GM12892 (cell line): Measurements from ENCODE around the gene TXNL4B.

Experiments used
- DNase-seq: peaks from one replicate; pipeline ENCODE4 v3.0.0; 2011; ENCODE audit not compliant: insufficient read length
- FAIRE-seq: peaks from 2 replicates; lab custom pipeline; 2011; peaks lifted over from hg19 to GRCh38; lab: Jason Lieb, UNC
- POLR2A ChIP-seq: IDR thresholded peaks from 2 replicates; pipeline ENCODE4 v1.6.1; 2011; ENCODE audit warnings: low read depth, low read length, control low read depth
- POLR2AphosphoS5 ChIP-seq: IDR thresholded peaks from 2 replicates; pipeline ENCODE4 v1.6.1; 2011; ENCODE audit warnings: low read depth, low read length, control low read depth
- TAF1 ChIP-seq: IDR thresholded peaks from 2 replicates; pipeline ENCODE4 v1.6.1; 2011; ENCODE audit warnings: low read depth, mild to moderate bottlenecking, control low read depth, low read length, borderline replicate concordance

Gene TXNL4B

GRCh38 chr16:72110662-72111615 lies 17.5 kb upstream of the TXNL4B start:
- TF ChIP-seq POLR2A: no peak
- no peak for TF ChIP-seq POLR2AphosphoS5
- DNase-seq (no peak), FAIRE-seq (no peak)

- TF ChIP-seq TAF1: no peak
- no peak for TF ChIP-seq POLR2AphosphoS5
- no peak for TF ChIP-seq POLR2A
- FAIRE-seq (no peak), DNase-seq (no peak)
Observed at GRCh38 chr16:72109966-72110530, 16.6 kb upstream of the TXNL4B start.

- TF ChIP-seq TAF1 (no peak), POLR2A (no peak), POLR2AphosphoS5 (no peak)
- FAIRE-seq: no peak
- no peak for DNase-seq
Observed at GRCh38 chr16:72109300-72109699, 15.9 kb upstream of the TXNL4B start.

- no peak for FAIRE-seq
- DNase-seq: no peak
- TF ChIP-seq POLR2AphosphoS5: no peak
- no peak for TF ChIP-seq POLR2A
- no peak for TF ChIP-seq TAF1
Observed at GRCh38 chr16:72108353-72109102, 15.1 kb upstream of the TXNL4B start.

- FAIRE-seq (no peak), DNase-seq (no peak)
Observed at GRCh38 chr16:72107371-72107770, 14.0 kb upstream of the TXNL4B start.

GRCh38 chr16:72105978-72106377 lies 12.6 kb upstream of the TXNL4B start:
- TF ChIP-seq TAF1: no peak
- no peak for TF ChIP-seq POLR2A
- TF ChIP-seq POLR2AphosphoS5: no peak
- DNase-seq: no peak
- FAIRE-seq: no peak

More at GRCh38 chr16:72107371-72107770, 14.0 kb upstream of the TXNL4B start:
- no peak for TF ChIP-seq TAF1
- no peak for TF ChIP-seq POLR2A
- no peak for TF ChIP-seq POLR2AphosphoS5

- DNase-seq (no peak), FAIRE-seq (no peak)
- TF ChIP-seq TAF1 (no peak), POLR2AphosphoS5 (no peak), POLR2A (no peak)
Observed at GRCh38 chr16:72104905-72105304, 11.5 kb upstream of the TXNL4B start.

GRCh38 chr16:72101195-72101594 lies 7.8 kb upstream of the TXNL4B start:
- FAIRE-seq (no peak), DNase-seq (no peak)
- TF ChIP-seq TAF1 (no peak), POLR2AphosphoS5 (no peak), POLR2A (no peak)

- TF ChIP-seq POLR2AphosphoS5: no peak
- no peak for TF ChIP-seq TAF1
- no peak for TF ChIP-seq POLR2A
- FAIRE-seq (peak; percentile 85), DNase-seq (peak; percentile 49)
Observed at GRCh38 chr16:72099377-72099818, 6.0 kb upstream of the TXNL4B start.

GRCh38 chr16:72098936-72099335 lies 5.5 kb upstream of the TXNL4B start:
- DNase-seq (no peak), FAIRE-seq (no peak)
- TF ChIP-seq TAF1: no peak
- no peak for TF ChIP-seq POLR2AphosphoS5
- TF ChIP-seq POLR2A: no peak

- FAIRE-seq: no peak
Observed at GRCh38 chr16:72094266-72094610, 818 bp upstream of the TXNL4B start.

More at GRCh38 chr16:72094266-72094610, 818 bp upstream of the TXNL4B start:
- DNase-seq: no peak
- TF ChIP-seq POLR2AphosphoS5 (no peak), POLR2A (no peak), TAF1 (no peak)
